ENCODE results near the gene ZBTB26.

The ZBTB26 gene

DNA sequence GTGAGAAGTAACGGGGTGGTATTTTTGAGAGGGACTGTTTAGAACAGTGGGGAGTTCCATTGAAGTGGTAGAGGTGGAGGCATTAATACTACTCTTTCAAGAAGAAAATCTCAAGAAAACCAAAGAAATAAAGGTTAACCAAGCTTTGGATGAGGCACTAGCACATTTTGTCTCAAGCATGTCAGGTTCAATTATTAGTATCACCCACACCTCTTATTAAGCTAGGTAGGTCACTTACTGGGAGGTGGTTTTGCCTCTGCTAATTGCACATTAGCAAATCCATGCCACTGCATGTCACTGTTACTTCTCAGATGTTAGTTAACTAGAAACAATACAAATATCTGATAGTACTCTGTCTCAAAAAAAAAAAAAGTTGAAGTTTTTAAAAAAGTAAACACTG lies 19.7 kb upstream of the ZBTB26 start:
- no peak for DNase-seq (ENCODE audit: low spot score)
- in situ Hi-C loops (cut with MboI; ENCODE audit: low pct_unique_long_range_greater_than_20kb, low sequenced_read_pairs, unreplicated experiment) = no loop called here
- TF ChIP-seq, protein P1, sequence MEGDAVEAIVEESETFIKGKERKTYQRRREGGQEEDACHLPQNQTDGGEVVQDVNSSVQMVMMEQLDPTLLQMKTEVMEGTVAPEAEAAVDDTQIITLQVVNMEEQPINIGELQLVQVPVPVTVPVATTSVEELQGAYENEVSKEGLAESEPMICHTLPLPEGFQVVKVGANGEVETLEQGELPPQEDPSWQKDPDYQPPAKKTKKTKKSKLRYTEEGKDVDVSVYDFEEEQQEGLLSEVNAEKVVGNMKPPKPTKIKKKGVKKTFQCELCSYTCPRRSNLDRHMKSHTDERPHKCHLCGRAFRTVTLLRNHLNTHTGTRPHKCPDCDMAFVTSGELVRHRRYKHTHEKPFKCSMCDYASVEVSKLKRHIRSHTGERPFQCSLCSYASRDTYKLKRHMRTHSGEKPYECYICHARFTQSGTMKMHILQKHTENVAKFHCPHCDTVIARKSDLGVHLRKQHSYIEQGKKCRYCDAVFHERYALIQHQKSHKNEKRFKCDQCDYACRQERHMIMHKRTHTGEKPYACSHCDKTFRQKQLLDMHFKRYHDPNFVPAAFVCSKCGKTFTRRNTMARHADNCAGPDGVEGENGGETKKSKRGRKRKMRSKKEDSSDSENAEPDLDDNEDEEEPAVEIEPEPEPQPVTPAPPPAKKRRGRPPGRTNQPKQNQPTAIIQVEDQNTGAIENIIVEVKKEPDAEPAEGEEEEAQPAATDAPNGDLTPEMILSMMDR (IDR thresholded peaks at IDR 0.05; ENCODE audit: extremely low read depth, insufficient read depth, missing control alignments) = no peak

DNA sequence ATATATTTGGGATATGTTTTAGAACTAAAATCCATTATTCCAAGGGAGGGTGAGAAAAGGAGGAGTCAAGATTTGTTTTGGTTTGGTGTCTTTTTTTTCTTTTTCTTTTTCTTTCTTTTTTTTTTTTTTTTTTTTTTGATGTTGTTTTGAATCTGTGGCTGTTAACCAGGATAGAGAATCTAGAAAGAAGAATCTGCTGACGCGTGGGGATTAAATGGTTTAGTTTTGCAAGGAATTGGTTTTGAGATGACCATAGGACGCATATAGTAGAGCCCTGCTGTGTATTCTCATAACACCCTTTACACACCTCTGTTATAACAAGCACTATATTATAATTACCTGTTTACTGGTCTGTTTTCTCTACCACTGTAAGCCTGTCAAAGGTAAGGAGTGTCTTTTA lies 19.0 kb upstream of the ZBTB26 start:
- in situ Hi-C loops (cut with MboI; ENCODE audit: low pct_unique_long_range_greater_than_20kb, low sequenced_read_pairs, unreplicated experiment) = no loop called here
- TF ChIP-seq, protein P1 (IDR thresholded peaks at IDR 0.05; ENCODE audit: extremely low read depth, insufficient read depth, missing control alignments) = no peak
- no peak for DNase-seq (ENCODE audit: low spot score)

DNA sequence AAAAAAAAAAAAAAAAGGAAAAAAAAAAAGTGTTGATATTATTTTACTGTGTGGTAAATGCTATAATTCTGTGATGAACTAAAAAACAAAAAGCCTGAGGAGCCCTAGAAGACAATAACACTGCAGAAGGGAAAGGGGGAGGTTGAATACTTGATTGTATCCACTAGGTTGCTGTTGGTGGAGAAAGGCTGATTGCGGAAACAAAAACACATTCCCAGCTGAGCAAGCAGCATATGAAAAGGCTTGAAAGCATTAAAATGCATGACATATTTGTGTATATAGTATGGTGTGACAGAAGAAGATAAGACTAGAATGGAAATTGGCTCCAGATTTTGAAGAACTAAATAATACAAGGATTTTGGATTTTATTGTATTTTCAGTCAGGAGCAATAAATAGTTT lies 18.4 kb upstream of the ZBTB26 start:
- DNase-seq (ENCODE audit: low spot score) = no peak
- in situ Hi-C loops (cut with MboI; ENCODE audit: low pct_unique_long_range_greater_than_20kb, low sequenced_read_pairs, unreplicated experiment) = no loop called here
- TF ChIP-seq, protein P1 (IDR thresholded peaks at IDR 0.05; ENCODE audit: extremely low read depth, insufficient read depth, missing control alignments) = no peak

DNA sequence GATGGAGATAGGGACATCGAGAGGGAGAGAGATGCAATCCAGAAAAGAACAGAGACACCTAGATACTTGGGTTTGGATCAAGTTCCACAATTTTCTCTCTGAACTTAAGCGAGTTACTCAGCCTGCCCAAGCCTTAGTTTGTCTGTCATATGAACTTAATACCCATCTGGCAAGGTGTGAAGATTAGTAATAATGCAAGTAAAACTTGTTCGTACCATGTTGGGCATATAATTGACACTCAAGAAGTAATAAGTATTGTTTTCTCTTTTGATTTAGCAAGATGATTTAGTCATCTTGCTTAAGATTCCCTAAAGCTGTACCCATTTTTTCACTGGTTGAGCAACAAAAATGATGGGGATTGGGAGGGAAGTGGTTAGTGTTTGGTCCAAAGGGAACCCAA lies 17.0 kb upstream of the ZBTB26 start:
- TF ChIP-seq, protein P1 (IDR thresholded peaks at IDR 0.05; ENCODE audit: extremely low read depth, insufficient read depth, missing control alignments) = no peak
- no peak for DNase-seq (ENCODE audit: low spot score)
- in situ Hi-C loops (cut with MboI; ENCODE audit: low pct_unique_long_range_greater_than_20kb, low sequenced_read_pairs, unreplicated experiment) = no loop called here

DNA sequence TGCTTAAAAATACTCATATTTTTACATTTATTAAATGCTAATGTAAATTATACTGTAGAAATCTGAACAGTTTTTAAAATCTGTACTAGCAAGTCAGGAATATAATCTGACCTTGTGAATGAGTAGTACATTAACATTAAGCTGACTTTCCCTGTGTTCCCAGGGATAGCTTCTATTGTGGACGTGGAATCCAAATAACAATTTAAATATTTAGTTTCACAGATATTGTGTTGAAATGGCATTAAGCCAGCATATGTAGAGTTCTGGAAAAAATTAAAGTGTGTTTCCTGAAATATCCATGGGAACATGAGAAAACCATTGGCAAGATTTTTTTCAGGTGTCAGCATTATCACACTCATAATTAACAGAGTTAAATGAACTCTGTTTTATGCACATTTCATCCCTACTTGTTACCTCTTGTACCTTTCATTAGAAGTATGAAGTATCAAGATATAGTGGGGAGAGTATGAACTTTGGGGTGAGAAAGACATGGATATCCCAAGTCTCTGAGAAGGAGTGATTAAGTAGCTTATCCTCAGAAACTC lies 15.2 kb upstream of the ZBTB26 start:
- in situ Hi-C loops (cut with MboI; ENCODE audit: low pct_unique_long_range_greater_than_20kb, low sequenced_read_pairs, unreplicated experiment) = no loop called here
- DNase-seq (ENCODE audit: low spot score) = no peak
- TF ChIP-seq, protein P1 (IDR thresholded peaks at IDR 0.05; ENCODE audit: extremely low read depth, insufficient read depth, missing control alignments) = no peak

DNA sequence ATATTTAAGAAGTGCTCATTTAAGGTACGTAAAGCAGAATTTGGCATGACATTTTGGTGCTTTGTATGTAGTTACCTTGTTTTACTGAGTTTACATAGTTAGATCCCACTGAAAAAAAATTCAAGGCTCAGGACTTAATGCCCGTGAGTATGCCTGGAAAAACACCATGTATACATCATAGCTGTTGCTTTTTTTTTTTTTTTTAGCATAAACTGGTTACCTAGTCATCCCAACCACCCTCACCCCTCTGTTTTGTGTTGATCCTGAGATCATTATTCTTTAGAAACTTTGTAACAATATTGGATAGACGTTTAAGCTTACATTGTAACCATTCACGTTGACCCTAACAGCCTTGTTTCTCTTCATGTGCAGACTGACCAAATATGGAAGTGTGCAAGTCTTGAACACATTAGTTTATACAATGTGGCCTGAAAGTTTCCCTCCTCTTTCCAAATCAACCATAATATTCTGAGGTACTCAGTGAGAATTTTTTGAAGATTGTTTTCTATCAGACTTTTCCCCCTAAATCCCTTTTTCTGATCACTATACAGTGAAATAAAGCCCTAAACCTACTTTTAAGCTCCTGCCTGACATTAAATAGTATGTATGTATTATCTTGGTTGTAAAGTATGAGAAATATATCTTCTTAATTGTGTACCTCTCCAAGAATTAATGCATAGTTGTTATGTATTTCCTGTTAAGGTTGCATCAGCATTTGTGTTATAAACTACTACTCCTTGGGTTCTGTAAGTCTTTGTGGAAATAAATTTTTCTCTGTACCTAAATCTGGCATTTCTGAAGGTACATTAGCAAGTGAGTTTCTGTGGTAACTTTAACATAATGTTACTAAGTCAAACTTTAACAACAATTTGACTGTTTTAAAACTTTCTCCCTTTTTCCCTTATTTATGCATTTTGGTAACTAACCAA lies 13.9 kb upstream of the ZBTB26 start:
- TF ChIP-seq, protein P1 (IDR thresholded peaks at IDR 0.05; ENCODE audit: extremely low read depth, insufficient read depth, missing control alignments) = no peak
- no peak for DNase-seq (ENCODE audit: low spot score)
- in situ Hi-C loops (cut with MboI; ENCODE audit: low pct_unique_long_range_greater_than_20kb, low sequenced_read_pairs, unreplicated experiment) = no loop called here
